ENCODE data around the gene HLA-DPA1.

DNA sequence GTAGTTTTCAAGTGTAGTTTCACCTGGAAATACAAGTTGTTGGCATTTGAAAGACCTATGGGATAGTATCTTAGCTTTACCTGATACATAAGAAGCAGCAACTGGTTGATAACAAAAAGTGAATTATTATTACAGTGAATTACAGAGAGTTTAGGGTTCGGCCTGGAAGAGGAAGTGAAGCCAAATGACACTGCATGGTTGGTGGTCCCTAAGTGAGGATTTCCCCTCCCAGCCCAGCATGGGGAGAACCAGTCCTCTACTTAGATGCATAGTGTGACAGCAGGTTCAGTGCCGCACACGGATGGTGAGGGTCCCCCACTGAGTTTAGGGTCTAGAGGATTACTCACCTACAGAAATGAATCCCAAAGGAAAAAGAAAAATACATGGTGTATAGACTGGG, 20.4 kb upstream of the HLA-DPA1 start:
- TF ChIP-seq POLR2A (IDR thresholded peaks at IDR 0.05; ENCODE audit: low read depth, low read length): no peak
- no peak for TF ChIP-seq TAF1 (IDR thresholded peaks at IDR 0.05; ENCODE audit: borderline replicate concordance, low read depth, low read length)
